Fibroblast of lung (primary cell): ENCODE data around the gene ARL15.
A peak's percentile ranks its signal among the peaks of the same experiment; 100 is the strongest.

Experiments used
- CTCF ChIP-seq, 2 donors: IDR thresholded peaks in 1 of 2; conservative IDR thresholded peaks in 1 of 2; 1 replicate in 1 of 2; 2 replicates in 1 of 2; pipeline ENCODE4 v1.5.1; 2011 to 2012; ENCODE audit warnings: low read length in 2 of 2, control low read depth in 1 of 2, inconsistent platforms in 1 of 2, low read depth in 1 of 2, mild to moderate bottlenecking in 1 of 2
- EZH2 ChIP-seq: IDR thresholded peaks from 2 replicates; pipeline ENCODE4 v1.5.1; 2012; ENCODE audit warnings: low read length, control low read depth, mild to moderate bottlenecking; ENCODE audit errors: missing control alignments

- TF ChIP-seq CTCF (conservative IDR thresholded peaks at IDR 0.05 in 1 of 2, IDR thresholded peaks at IDR 0.05 in 1 of 2; ENCODE audit: low read depth in 1 of 2, low read length in 2 of 2) (peak; percentile 66 to 88), EZH2 (no peak)
Measured at GRCh38 chr5:54217826-54218503, 92.4 kb downstream of the ARL15 start.
